Measurements from ENCODE around the gene MSRB1.

DNA sequence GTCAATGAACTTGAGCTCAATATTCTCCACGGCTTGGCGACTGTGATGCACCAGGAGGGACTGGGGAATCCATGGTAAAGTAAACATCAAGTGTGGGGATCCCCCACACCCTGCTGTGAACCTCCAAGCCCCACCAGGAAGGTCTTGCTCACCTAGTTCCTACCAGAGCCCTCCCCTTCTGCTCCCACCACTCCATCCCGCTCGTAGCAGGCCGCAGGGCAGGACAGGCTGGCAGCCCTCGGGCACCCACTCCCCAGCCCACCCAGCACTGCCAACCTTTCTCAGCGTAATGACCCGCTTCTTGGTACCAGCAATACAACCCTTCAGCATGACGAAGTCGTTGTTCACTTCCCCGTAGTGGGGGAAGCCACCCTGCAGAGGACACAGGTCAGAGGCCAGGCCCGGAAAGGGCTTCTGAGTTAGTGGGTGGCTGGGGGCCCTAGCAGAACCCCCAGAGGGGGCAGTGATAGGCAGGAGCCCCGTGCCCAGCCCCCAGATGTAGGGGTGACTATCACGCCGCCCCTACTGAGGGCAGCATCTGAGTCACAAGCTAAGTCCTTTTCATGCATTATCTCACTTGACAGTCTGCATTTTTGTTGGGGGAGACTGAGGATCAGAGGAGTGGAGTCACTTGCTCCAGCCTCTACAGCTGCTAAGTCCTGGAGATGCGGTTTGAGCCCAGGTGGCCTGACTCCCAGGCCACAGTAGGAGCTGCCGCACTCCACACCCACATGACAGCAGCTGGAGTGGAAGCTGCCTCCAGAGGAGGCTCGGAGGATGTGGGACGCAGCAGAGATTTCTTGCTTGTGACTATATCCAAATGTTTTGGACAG, 2.8 kb upstream of the MSRB1 start:
- TF ChIP-seq, protein P1, sequence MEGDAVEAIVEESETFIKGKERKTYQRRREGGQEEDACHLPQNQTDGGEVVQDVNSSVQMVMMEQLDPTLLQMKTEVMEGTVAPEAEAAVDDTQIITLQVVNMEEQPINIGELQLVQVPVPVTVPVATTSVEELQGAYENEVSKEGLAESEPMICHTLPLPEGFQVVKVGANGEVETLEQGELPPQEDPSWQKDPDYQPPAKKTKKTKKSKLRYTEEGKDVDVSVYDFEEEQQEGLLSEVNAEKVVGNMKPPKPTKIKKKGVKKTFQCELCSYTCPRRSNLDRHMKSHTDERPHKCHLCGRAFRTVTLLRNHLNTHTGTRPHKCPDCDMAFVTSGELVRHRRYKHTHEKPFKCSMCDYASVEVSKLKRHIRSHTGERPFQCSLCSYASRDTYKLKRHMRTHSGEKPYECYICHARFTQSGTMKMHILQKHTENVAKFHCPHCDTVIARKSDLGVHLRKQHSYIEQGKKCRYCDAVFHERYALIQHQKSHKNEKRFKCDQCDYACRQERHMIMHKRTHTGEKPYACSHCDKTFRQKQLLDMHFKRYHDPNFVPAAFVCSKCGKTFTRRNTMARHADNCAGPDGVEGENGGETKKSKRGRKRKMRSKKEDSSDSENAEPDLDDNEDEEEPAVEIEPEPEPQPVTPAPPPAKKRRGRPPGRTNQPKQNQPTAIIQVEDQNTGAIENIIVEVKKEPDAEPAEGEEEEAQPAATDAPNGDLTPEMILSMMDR (IDR thresholded peaks at IDR 0.05), result no peak
- TF ChIP-seq EZH2 (IDR thresholded peaks at IDR 0.05; ENCODE audit: borderline replicate concordance, insufficient read depth, low read depth, low read length, poor library complexity, severe bottlenecking), result no peak
